Measurements from ENCODE around the gene ARID3C.
A peak's percentile ranks its signal among the peaks of the same experiment; 100 is the strongest.

The ARID3C gene

DNA sequence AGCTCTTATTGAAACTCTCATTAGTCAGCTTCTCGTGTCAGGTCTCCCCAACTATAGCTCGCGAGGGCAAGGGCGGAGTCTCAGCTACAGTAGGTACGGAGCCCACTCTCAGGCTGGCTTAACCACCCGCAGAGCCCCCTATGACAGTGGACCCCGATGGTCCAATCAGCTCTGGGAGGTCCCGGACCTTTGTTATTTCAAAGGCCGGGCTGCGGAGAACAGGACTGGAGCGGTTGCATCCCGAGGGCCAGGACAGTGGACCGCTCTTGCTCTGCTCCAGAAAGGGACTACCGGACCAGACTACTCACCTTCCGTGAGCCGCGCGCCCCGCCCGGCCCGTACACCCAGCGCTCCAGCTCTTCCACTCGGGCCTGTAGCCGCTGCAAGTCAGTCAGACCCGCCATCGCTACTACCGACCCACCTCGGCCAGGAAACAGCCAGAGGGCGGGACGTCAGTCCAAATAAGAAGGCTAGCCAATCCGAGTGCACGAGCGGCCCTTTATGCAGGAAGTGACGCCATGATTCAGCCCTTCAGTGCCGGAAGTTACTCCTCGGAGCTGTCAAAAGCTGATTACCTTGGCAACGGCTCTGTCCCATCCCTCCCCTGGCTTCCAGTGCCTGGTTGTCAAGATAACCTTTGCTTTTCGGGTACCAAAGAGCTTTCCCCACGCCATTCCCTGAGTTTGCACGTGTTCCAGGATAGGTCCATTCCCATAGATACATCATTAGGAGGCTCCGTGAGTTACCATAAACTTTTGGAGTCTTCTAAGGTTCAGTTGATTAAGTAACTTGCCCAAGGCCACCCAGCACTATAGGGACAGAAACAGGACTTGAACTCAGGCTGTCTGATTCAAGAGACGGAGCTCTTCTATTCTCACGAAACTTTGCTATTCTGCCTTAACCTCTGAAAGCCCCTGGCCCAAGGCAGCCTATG is 8.5 kb downstream of the ARID3C start, which contains the start of gene DCTN3:
DCTN3 (minus strand) TSS at position 435 of the 934 bp plus-strand sequence; CDS start at position 404, 31 bp downstream.
- H3K4me1 ChIP-seq (ENCODE audit: control insufficient read depth, insufficient read depth, low read length) = peaks cover 9% of the 10 kb centered on the region
- peak; percentile 99 for DNase-seq (ENCODE audit: low read depth)

DNA sequence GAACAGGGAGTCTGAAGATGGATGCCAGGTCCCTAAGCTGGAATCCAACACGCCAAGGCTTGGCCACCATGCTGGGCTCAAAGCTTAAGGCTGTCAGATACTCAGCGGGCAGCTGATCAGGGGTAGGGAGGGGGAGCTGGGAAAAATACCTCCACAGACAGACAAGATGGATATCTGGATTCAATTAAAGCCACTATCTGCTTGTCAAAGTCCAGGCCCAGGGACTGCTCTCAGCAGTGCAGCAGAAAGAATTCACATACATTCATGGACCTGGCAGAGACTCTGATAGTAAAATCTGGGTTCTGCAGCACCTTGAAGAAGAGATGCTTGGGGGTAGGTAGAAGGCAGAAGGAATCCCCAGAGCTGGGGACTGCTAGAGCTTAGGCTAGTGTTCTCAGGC is 13.7 kb downstream of the ARID3C start:
- Histone ChIP-seq H3K4me3 (ENCODE audit: low read length) (no peak overlapping the region), H3K9ac (ENCODE audit: low read length) (no peak overlapping the region), H3K36me3 (ENCODE audit: control insufficient read depth, insufficient read depth, low read length, severe bottlenecking) (peaks cover 46% of the 10 kb centered on the region), H3K4me1 (ENCODE audit: control insufficient read depth, insufficient read depth, low read length) (peaks cover 30% of the 10 kb centered on the region), H3K9me3 (ENCODE audit: control insufficient read depth, low read length) (no peaks in the 10 kb centered on the region), H3K27me3 (replicated peaks; ENCODE audit: control insufficient read depth, insufficient read depth, low read length) (no peaks in the 10 kb centered on the region)
- no peak for DNase-seq (ENCODE audit: low read depth)

More for the DNA sequence above, 8.5 kb downstream of the ARID3C start, which contains the start of gene DCTN3:
- Histone ChIP-seq H3K9ac (ENCODE audit: low read length) (peak within 1 kb of the TSS; percentile 91), H3K4me3 (ENCODE audit: low read length) (peak within 1 kb of the TSS; percentile 93), H3K27me3 (replicated peaks; ENCODE audit: control insufficient read depth, insufficient read depth, low read length) (peaks cover 28% of the 10 kb centered on the region), H3K36me3 (ENCODE audit: control insufficient read depth, insufficient read depth, low read length, severe bottlenecking) (peaks cover 28% of the 10 kb centered on the region), H3K9me3 (ENCODE audit: control insufficient read depth, low read length) (no peaks in the 10 kb centered on the region)

DNA sequence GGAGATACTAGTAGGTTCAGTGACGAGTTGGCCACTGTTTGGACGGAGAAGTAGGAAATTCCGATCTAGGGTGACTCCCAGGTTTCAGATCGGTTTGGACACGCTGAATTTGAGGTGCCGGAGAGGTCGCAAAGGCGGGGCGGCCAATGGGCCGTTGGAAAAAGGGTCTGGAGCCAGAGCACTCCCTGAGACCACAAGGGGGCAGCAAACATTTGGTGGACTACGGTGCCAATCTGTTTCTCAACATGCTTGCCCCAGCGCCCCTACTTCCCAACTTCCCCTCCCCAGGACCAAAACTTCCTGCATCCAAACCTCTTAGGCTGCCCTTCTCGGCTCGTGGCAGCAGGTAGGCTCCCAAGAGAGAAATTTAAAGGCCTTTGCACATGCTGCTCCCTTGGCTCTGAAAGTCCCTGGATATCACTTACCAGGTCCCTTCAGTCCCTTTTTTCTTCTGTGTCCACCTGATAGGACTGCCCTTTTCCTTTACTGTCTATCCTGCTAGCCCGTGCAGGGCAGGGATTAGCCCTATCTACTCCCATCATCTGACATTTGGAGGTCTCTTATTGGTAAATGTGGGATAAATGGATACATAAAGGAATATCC is 16.0 kb downstream of the ARID3C start:
- peaks cover 21% of the 10 kb centered on the region for H3K4me1 ChIP-seq (ENCODE audit: control insufficient read depth, insufficient read depth, low read length)
- peak; percentile 97 for DNase-seq (ENCODE audit: low read depth)
- H3K9me3 ChIP-seq (ENCODE audit: control insufficient read depth, low read length) = no peaks in the 10 kb centered on the region
- H3K9ac ChIP-seq (ENCODE audit: low read length) = peak overlapping the region; percentile 99
- no peaks in the 10 kb centered on the region for H3K27me3 ChIP-seq (replicated peaks; ENCODE audit: control insufficient read depth, insufficient read depth, low read length)
- peaks cover 41% of the 10 kb centered on the region for H3K36me3 ChIP-seq (ENCODE audit: control insufficient read depth, insufficient read depth, low read length, severe bottlenecking)
- H3K4me3 ChIP-seq (ENCODE audit: low read length) = peak overlapping the region; percentile 97

GRCh38 chr9:34611811-34612787 is 16.8 kb downstream of the ARID3C start, which contains the start of gene RPP25L:
Gene RPP25L (minus strand): TSS chr9:34612097. CDS start chr9:34611296, 801 bp downstream.
- Histone ChIP-seq H3K27me3 (replicated peaks; ENCODE audit: control insufficient read depth, insufficient read depth, low read length) (no peaks in the 10 kb centered on the region), H3K36me3 (ENCODE audit: control insufficient read depth, insufficient read depth, low read length, severe bottlenecking) (peaks cover 33% of the 10 kb centered on the region), H3K9me3 (ENCODE audit: control insufficient read depth, low read length) (no peaks in the 10 kb centered on the region), H3K4me1 (ENCODE audit: control insufficient read depth, insufficient read depth, low read length) (peaks cover 21% of the 10 kb centered on the region), H3K4me3 (ENCODE audit: low read length) (peak within 1 kb of the TSS; percentile 97), H3K9ac (ENCODE audit: low read length) (peak within 1 kb of the TSS; percentile 99)
- DNase-seq (ENCODE audit: low read depth) = peak; percentile 97

GRCh38 chr9:34611251-34611810 is 17.5 kb downstream of the ARID3C start:
- no peaks in the 10 kb centered on the region for H3K27me3 ChIP-seq (replicated peaks; ENCODE audit: control insufficient read depth, insufficient read depth, low read length)
- H3K9ac ChIP-seq (ENCODE audit: low read length) = peak overlapping the region; percentile 99
- DNase-seq (ENCODE audit: low read depth) = peak; percentile 18
- peaks cover 26% of the 10 kb centered on the region for H3K36me3 ChIP-seq (ENCODE audit: control insufficient read depth, insufficient read depth, low read length, severe bottlenecking)
- H3K9me3 ChIP-seq (ENCODE audit: control insufficient read depth, low read length) = no peaks in the 10 kb centered on the region
- peaks cover 21% of the 10 kb centered on the region for H3K4me1 ChIP-seq (ENCODE audit: control insufficient read depth, insufficient read depth, low read length)
- peak overlapping the region; percentile 97 for H3K4me3 ChIP-seq (ENCODE audit: low read length)

- Histone ChIP-seq H3K9ac (ENCODE audit: low read length) (peak overlapping the region; percentile 99), H3K36me3 (ENCODE audit: control insufficient read depth, insufficient read depth, low read length, severe bottlenecking) (peaks cover 19% of the 10 kb centered on the region), H3K4me1 (ENCODE audit: control insufficient read depth, insufficient read depth, low read length) (peaks cover 21% of the 10 kb centered on the region), H3K4me3 (ENCODE audit: low read length) (peak overlapping the region; percentile 97), H3K27me3 (replicated peaks; ENCODE audit: control insufficient read depth, insufficient read depth, low read length) (no peaks in the 10 kb centered on the region), H3K9me3 (ENCODE audit: control insufficient read depth, low read length) (no peaks in the 10 kb centered on the region)
- no peak for DNase-seq (ENCODE audit: low read depth)
Observed at GRCh38 chr9:34610434-34611206, 18.2 kb downstream of the ARID3C start.

- no peak for DNase-seq (ENCODE audit: low read depth)
- Histone ChIP-seq H3K27me3 (replicated peaks; ENCODE audit: control insufficient read depth, insufficient read depth, low read length) (peaks cover 7% of the 10 kb centered on the region), H3K9me3 (ENCODE audit: control insufficient read depth, low read length) (no peaks in the 10 kb centered on the region), H3K9ac (ENCODE audit: low read length) (no peak overlapping the region), H3K4me3 (ENCODE audit: low read length) (no peak overlapping the region), H3K4me1 (ENCODE audit: control insufficient read depth, insufficient read depth, low read length) (peaks cover 13% of the 10 kb centered on the region), H3K36me3 (ENCODE audit: control insufficient read depth, insufficient read depth, low read length, severe bottlenecking) (no peaks in the 10 kb centered on the region)
Observed at GRCh38 chr9:34607331-34607730, 21.5 kb downstream of the ARID3C start.

GRCh38 chr9:34606905-34607304 is 22.0 kb downstream of the ARID3C start:
- Histone ChIP-seq H3K4me1 (ENCODE audit: control insufficient read depth, insufficient read depth, low read length) (peaks cover 11% of the 10 kb centered on the region), H3K27me3 (replicated peaks; ENCODE audit: control insufficient read depth, insufficient read depth, low read length) (peaks cover 7% of the 10 kb centered on the region), H3K36me3 (ENCODE audit: control insufficient read depth, insufficient read depth, low read length, severe bottlenecking) (no peaks in the 10 kb centered on the region), H3K4me3 (ENCODE audit: low read length) (no peak overlapping the region), H3K9me3 (ENCODE audit: control insufficient read depth, low read length) (no peaks in the 10 kb centered on the region), H3K9ac (ENCODE audit: low read length) (no peak overlapping the region)
- no peak for DNase-seq (ENCODE audit: low read depth)

GRCh38 chr9:34606190-34606589 is 22.7 kb downstream of the ARID3C start:
- no peak for DNase-seq (ENCODE audit: low read depth)
- H3K4me3 ChIP-seq (ENCODE audit: low read length) = no peak overlapping the region

More at GRCh38 chr9:34606190-34606589, 22.7 kb downstream of the ARID3C start:
- H3K9ac ChIP-seq (ENCODE audit: low read length) = no peak overlapping the region
- H3K9me3 ChIP-seq (ENCODE audit: control insufficient read depth, low read length) = no peaks in the 10 kb centered on the region
- peaks cover 8% of the 10 kb centered on the region for H3K4me1 ChIP-seq (ENCODE audit: control insufficient read depth, insufficient read depth, low read length)
- peaks cover 7% of the 10 kb centered on the region for H3K27me3 ChIP-seq (replicated peaks; ENCODE audit: control insufficient read depth, insufficient read depth, low read length)
- no peaks in the 10 kb centered on the region for H3K36me3 ChIP-seq (ENCODE audit: control insufficient read depth, insufficient read depth, low read length, severe bottlenecking)

Measured in adipocyte (in vitro differentiated cells).